OCI-LY7 (cell line): ENCODE data around the gene CACNA1D. TPM values are rescaled to one million over a fixed set of nuclear protein-coding genes. Genes with fewer than 3 reads are reported as not detected.
"Not testable (repeated sequence)": the region's sequence is repeated elsewhere in the genome, so short reads cannot be mapped to it uniquely, and the experiment has no call there.

Source experiments
- BruUV-seq: library from RNA; stranded (reverse); fragments of 400-500 nt; replicated peaks from 2 replicates; lab custom pipeline; 2021; lab: Mats Ljungman, UMichigan
- CTCF ChIA-PET: fragments of 300-600 bp; sonication (Branson Sonifier 250); formaldehyde crosslinking; loops from one replicate; lab custom pipeline; 2022; ENCODE audit warnings: antibody characterized with exemption; ENCODE audit not compliant: unreplicated experiment; lab: Charles Lee
- POLR2A ChIA-PET: fragments of 300-600 bp; sonication (Branson Sonifier 250); formaldehyde crosslinking; loops from one replicate; lab custom pipeline; 2022; ENCODE audit warnings: antibody characterized with exemption; lab: Charles Lee
- DNase-seq: peaks from one replicate; pipeline ENCODE4 v3.0.0-alpha.2; 2015; ENCODE audit warnings: low spot score
- H2AFZ ChIP-seq: fragments of 200-600 bp; sonication (generic), shearing (Covaris generic); 2 replicates; pipeline ENCODE4 v1.6.1; 2014; ENCODE audit warnings: mild to moderate bottlenecking, antibody characterized with exemption, low read length, moderate library complexity
- H3K27ac ChIP-seq: fragments of 200-600 bp; sonication (generic); 2 replicates; pipeline ENCODE4 v1.5.1; 2014; ENCODE audit warnings: mixed run types, low read depth, mild to moderate bottlenecking, moderate library complexity, low read length, inconsistent platforms; ENCODE audit not compliant: poor library complexity, severe bottlenecking
- H3K36me3 ChIP-seq: fragments of 200-600 bp; sonication (generic); 2 replicates; pipeline ENCODE4 v1.6.1; 2014; ENCODE audit warnings: mild to moderate bottlenecking, antibody characterized with exemption, low read length, moderate library complexity, mixed read lengths; ENCODE audit not compliant: insufficient read depth
- H3K4me1 ChIP-seq: fragments of 200-600 bp; sonication (generic); 2 replicates; pipeline ENCODE4 v1.5.1; 2014; ENCODE audit warnings: mild to moderate bottlenecking, low read length; ENCODE audit not compliant: insufficient read depth, poor library complexity, severe bottlenecking
- H3K4me2 ChIP-seq: fragments of 200-600 bp; sonication (generic); 2 replicates; pipeline ENCODE4 v1.6.1; 2014; ENCODE audit warnings: mild to moderate bottlenecking, low read length
- H3K4me3 ChIP-seq: fragments of 200-600 bp; sonication (generic); 2 replicates; pipeline ENCODE4 v1.5.1; 2014; ENCODE audit warnings: mild to moderate bottlenecking, low read depth, low read length; ENCODE audit not compliant: poor library complexity, severe bottlenecking
- H3K79me2 ChIP-seq: fragments of 200-600 bp; sonication (generic); 2 replicates; pipeline ENCODE4 v1.6.1; 2016; ENCODE audit warnings: low read depth, mild to moderate bottlenecking, low read length, moderate library complexity, mixed read lengths; ENCODE audit not compliant: insufficient read depth
- H3K9me2 ChIP-seq: fragments of 200-600 bp; sonication (generic); 2 replicates; pipeline ENCODE4 v1.6.1; 2016; ENCODE audit warnings: mild to moderate bottlenecking, low read length, mixed read lengths; ENCODE audit not compliant: insufficient read depth
- H3K9me3 ChIP-seq: fragments of 200-600 bp; sonication (generic); 2 replicates; pipeline ENCODE4 v1.6.1; 2014; ENCODE audit warnings: mild to moderate bottlenecking, mixed run types, low read length, mixed read lengths
- H4K20me1 ChIP-seq: fragments of 200-600 bp; sonication (generic); 2 replicates; pipeline ENCODE4 v1.6.1; 2014; ENCODE audit warnings: mild to moderate bottlenecking, antibody characterized with exemption, low read length, moderate library complexity, mixed read lengths; ENCODE audit not compliant: insufficient read depth
- CTCF ChIP-seq: fragments of 200-600 bp; sonication (generic); conservative IDR thresholded peaks from 2 replicates; pipeline ENCODE4 v1.5.1; 2014; ENCODE audit warnings: mild to moderate bottlenecking, antibody characterized with exemption, low read length, moderate library complexity, mixed read lengths
- EZH2phosphoT487 ChIP-seq: fragments of 200-600 bp; sonication (generic); IDR thresholded peaks from 2 replicates; pipeline ENCODE4 v1.6.1; 2018; ENCODE audit warnings: low read depth, borderline replicate concordance, mild to moderate bottlenecking, mixed run types, antibody characterized with exemption, low read length, moderate library complexity, mixed read lengths
- intact Hi-C: fragments of 100-400 bp; cut with micrococcal nuclease; formaldehyde crosslinking; loops from one replicate; pipeline ENCODE4 v1.10.0; 2022; ENCODE audit not compliant: unreplicated experiment
- total RNA-seq, 2 experiments: library from RNA; depleted of rRNA in 1 of 2; stranded (reverse); fragments of >200 nt in 1 of 2; shearing (Covaris generic) in 1 of 2; gene quantifications; 2 replicates each; pipeline ENCODE4 v1.2.3, GENCODE V29; 2014 to 2022

Gene CACNA1D
- total RNA-seq, 2 experiments from 2014 or later = 0.42 TPM; not detected in 1

- Histone ChIP-seq H2AFZ (no peak overlapping the region), H3K4me2 (no peak overlapping the region), H3K9me2 (no peaks in the 10 kb centered on the region), H3K27ac (no peak overlapping the region), H3K9me3 (no peaks in the 10 kb centered on the region), H3K4me1 (no peaks in the 10 kb centered on the region), H3K79me2 (no peaks in the 10 kb centered on the region), H4K20me1 (no peaks in the 10 kb centered on the region), H3K36me3 (no peaks in the 10 kb centered on the region), H3K4me3 (no peak overlapping the region)
- intact Hi-C loops = no loop called here
- no TSS peak for BruUV-seq
- TF ChIP-seq EZH2phosphoT487 (no peak), CTCF (no peak)
- ChIA-PET CTCF (no interaction called here), POLR2A (no interaction called here)
- DNase-seq = no peak
Measured at GRCh38 chr3:53473422-53473821, 21.0 kb upstream of the CACNA1D start.

- H3K36me3 ChIP-seq, POLR2A ChIA-PET, H4K20me1 ChIP-seq, H3K4me2 ChIP-seq, H3K79me2 ChIP-seq, H3K27ac ChIP-seq, H3K4me1 ChIP-seq, intact Hi-C loops, H2AFZ ChIP-seq, H3K9me2 ChIP-seq, BruUV-seq, DNase-seq, H3K9me3 ChIP-seq, CTCF ChIA-PET, H3K4me3 ChIP-seq: not testable (repeated sequence)
Measured at GRCh38 chr3:53476372-53476771, 18.0 kb upstream of the CACNA1D start.

GRCh38 chr3:53477689-53478088 lies 16.7 kb upstream of the CACNA1D start:
- POLR2A ChIA-PET, H3K9me2 ChIP-seq, H2AFZ ChIP-seq, H3K79me2 ChIP-seq, H3K4me2 ChIP-seq, CTCF ChIA-PET, H4K20me1 ChIP-seq, H3K4me3 ChIP-seq, H3K4me1 ChIP-seq, BruUV-seq, H3K36me3 ChIP-seq, intact Hi-C loops, H3K9me3 ChIP-seq, H3K27ac ChIP-seq, DNase-seq: not testable (repeated sequence)
